Ascending aorta (tissue), 2 donors: Measurements from ENCODE around the gene DDX6. TPM values are rescaled to one million over a fixed set of nuclear protein-coding genes. Genes with fewer than 3 reads are reported as not detected.
"Not testable (repeated sequence)": the region's sequence is repeated elsewhere in the genome, so short reads cannot be mapped to it uniquely, and the experiment has no call there.

Experiments
- DNase-seq, 2 donors: peaks; one replicate each; pipeline ENCODE4 v3.0.0-alpha.2; 2019; ENCODE audit warnings: low spot score in 2 of 2
- H3K27ac ChIP-seq, 2 donors: fragments of 200-600 bp; sonication (generic); one replicate each; pipeline ENCODE4 v1.5.1; 2016 to 2017; ENCODE audit warnings: mild to moderate bottlenecking in 1 of 2
- H3K27me3 ChIP-seq: fragments of 200-600 bp; sonication (generic); one replicate; pipeline ENCODE4 v1.5.1; 2017
- H3K36me3 ChIP-seq, 2 donors: fragments of 200-600 bp; sonication (generic); one replicate each; pipeline ENCODE4 v1.5.1; 2016
- H3K4me1 ChIP-seq, 2 donors: fragments of 200-600 bp; sonication (generic); one replicate each; pipeline ENCODE4 v1.5.1; 2016 to 2017; ENCODE audit warnings: mild to moderate bottlenecking in 1 of 2
- H3K4me3 ChIP-seq, 2 donors: fragments of 200-600 bp; sonication (generic); one replicate each; pipeline ENCODE4 v1.5.1; 2016 to 2017; ENCODE audit warnings: mild to moderate bottlenecking in 1 of 2
- H3K9me3 ChIP-seq, 2 donors: fragments of 200-600 bp; sonication (generic); one replicate each; pipeline ENCODE4 v1.5.1; 2016
- intact Hi-C: fragments of 100-400 bp; cut with DNase I; formaldehyde crosslinking; loops from one replicate; pipeline ENCODE4 v1.15.1; 2023
- total RNA-seq: library from RNA; depleted of rRNA; stranded (reverse); fragments of >200 nt; gene quantifications from one replicate; pipeline ENCODE4 v1.1.0, GENCODE V29; 2016
- TF ChIP-seq, protein P1 (sequence below), 3 experiments: fragments of 200-600 bp in 2 of 3; fragments of 450-650 bp in 1 of 3; sonication (generic) in 2 of 3; IDR thresholded peaks; one replicate each; pipeline ENCODE4 v1.5.1; 2016 to 2019; ENCODE audit warnings: antibody characterized with exemption in 3 of 3, mild to moderate bottlenecking in 1 of 3, moderate library complexity in 1 of 3

Gene DDX6
- total RNA-seq, 1 donor from 2014 or later: 25.9 TPM

DNA sequence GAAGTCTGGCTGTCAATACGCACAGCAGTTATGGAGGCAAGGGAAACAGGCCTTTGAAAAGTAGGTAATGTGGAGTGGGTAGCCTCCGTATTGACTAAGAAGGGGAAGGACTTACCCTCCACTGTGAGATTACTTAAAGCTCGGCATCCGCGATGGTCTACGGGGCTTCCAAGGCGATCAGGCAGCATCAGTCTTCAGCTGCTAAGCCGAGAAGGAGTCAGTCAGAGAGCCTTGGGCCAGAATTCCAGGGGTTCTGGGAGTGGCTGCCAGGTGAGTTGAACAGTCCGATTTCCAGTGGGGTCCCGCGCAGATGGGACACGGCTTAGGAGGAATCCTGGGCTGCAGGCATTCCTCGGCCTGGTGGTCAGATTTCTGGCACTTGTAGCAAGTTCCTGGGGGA, 70.9 kb downstream of the DDX6 start:
- H3K36me3 ChIP-seq, intact Hi-C loops, H3K27me3 ChIP-seq, DNase-seq, H3K9me3 ChIP-seq, H3K4me3 ChIP-seq, H3K4me1 ChIP-seq, H3K27ac ChIP-seq: not testable (repeated sequence)

DNA sequence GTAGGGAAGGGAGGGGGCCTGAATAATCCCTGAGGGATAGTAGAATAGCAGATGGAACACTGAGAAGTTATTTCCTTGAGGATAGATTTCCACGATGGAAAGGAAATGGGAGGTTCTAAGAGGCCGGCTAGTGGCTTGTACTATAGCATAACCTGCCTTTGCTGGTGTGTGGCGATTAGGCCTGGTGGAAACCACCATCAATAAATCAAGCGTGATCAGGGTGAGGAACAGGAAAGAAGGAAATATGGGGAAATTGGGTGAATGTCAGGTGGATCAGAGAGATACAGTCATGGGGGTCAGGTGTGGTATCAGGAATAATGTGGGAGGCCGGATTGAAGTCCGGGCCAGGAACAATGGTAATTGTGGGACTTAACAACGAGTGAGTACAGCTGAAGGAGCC, 72.4 kb downstream of the DDX6 start:
- H3K27ac ChIP-seq, H3K36me3 ChIP-seq, H3K27me3 ChIP-seq, H3K4me1 ChIP-seq, DNase-seq, H3K4me3 ChIP-seq, H3K9me3 ChIP-seq, intact Hi-C loops: not testable (repeated sequence)

DNA sequence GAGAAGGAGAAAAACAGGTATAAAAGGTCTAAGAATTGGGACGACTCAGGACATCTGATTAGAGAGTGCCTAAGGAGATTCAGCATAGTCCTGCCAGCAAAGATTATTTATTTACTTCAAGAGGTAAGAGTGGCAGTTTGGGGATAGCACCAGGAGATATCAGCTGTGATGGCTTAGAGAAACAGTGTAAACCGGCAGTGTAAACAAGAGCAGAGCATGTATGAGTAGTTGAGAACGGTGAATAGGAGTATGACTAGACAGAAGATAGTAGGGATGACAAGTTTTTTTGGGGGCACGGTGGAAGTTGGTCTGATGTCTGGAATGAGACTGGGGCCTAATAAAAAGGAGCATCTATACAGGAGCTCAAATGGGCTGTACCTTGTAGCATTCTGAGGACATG, 73.2 kb downstream of the DDX6 start:
- H3K27me3 ChIP-seq, H3K27ac ChIP-seq, H3K36me3 ChIP-seq, DNase-seq, H3K4me1 ChIP-seq, H3K9me3 ChIP-seq, intact Hi-C loops, H3K4me3 ChIP-seq: not testable (repeated sequence)

DNA sequence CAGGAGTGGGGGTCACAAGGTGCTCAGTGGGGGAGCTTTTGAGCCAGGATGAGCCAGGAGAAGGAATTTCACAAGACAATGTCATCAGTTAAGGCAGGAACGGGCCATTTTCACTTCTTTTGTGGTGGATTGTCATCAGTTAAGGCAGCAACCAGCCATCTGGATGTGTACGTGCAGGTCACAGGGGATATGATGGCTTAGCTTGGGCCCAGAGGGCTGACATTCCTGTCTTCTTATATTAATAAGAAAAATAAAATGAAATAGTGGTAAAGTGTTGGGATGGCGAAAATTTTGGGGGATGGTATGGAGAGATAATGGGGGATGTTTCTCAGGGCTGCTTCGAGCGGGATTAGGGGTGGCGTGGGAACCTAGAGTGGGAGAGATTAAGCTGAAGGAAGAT, 73.7 kb downstream of the DDX6 start:
- H3K9me3 ChIP-seq, H3K27ac ChIP-seq, H3K27me3 ChIP-seq, H3K4me3 ChIP-seq, H3K36me3 ChIP-seq, DNase-seq, H3K4me1 ChIP-seq, intact Hi-C loops: not testable (repeated sequence)

DNA sequence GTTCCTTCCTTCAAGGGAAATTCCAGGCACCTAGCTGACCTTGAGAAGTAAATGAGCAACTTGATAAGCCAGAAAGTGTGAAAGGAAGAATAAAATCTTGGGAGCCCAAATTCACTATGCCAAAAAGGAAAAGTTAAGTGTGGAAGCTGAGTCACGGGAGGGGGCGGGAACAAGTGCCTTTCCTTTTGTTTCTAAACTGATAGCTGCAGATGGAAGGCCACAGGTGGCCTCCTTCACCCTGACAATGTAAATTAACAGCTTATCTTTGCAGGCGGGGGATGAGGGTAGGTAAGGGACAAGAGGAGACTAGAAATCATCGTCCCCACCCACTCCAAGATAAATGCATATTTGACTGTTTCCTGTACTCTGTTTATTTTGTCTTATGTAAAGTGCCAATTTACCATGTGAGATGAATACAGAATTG, 75.1 kb downstream of the DDX6 start:
- Histone ChIP-seq H3K27ac (peak overlapping the region; percentile 15 to 71), H3K9me3 (no peaks in the 10 kb centered on the region), H3K4me3 (no peak overlapping the region), H3K27me3 (no peaks in the 10 kb centered on the region), H3K36me3 (no peaks in the 10 kb centered on the region), H3K4me1 (no peaks in the 10 kb centered on the region)
- intact Hi-C loops: no loop called here
- DNase-seq: no peak
- TF ChIP-seq, protein P1, sequence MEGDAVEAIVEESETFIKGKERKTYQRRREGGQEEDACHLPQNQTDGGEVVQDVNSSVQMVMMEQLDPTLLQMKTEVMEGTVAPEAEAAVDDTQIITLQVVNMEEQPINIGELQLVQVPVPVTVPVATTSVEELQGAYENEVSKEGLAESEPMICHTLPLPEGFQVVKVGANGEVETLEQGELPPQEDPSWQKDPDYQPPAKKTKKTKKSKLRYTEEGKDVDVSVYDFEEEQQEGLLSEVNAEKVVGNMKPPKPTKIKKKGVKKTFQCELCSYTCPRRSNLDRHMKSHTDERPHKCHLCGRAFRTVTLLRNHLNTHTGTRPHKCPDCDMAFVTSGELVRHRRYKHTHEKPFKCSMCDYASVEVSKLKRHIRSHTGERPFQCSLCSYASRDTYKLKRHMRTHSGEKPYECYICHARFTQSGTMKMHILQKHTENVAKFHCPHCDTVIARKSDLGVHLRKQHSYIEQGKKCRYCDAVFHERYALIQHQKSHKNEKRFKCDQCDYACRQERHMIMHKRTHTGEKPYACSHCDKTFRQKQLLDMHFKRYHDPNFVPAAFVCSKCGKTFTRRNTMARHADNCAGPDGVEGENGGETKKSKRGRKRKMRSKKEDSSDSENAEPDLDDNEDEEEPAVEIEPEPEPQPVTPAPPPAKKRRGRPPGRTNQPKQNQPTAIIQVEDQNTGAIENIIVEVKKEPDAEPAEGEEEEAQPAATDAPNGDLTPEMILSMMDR (IDR thresholded peaks at IDR 0.05): no peak

DNA sequence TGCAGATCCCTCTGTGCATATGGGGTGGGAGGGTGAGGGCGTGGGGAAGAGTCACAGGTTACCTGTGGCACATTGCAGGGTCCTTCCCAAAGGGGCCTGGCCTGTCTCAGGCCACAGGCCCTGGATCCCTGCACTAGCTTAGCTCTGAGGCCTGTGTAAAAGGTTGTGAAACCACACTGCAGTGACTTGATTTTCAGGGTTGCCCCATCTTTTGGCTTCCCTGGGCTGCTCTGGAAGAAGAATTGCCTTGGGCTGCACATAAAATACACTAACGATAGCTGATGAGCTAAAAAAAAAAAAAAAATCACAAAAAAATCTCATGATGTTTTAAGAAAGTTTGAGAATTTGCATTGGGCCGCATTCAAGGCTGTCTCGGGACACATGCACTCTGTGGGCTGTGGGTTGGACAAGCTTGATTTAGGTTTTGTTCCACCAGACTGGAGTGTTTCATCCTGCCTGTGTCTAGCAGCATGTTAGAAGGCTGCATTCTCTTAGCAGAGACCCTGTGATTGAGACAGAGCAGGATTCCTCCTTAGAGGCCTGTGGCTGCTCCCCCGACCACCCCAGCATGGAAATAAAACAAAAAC, 75.6 kb downstream of the DDX6 start:
- Histone ChIP-seq H3K4me3 (no peak overlapping the region), H3K27ac (peak overlapping the region; percentile 15 to 71), H3K27me3 (no peaks in the 10 kb centered on the region), H3K4me1 (no peaks in the 10 kb centered on the region), H3K9me3 (no peaks in the 10 kb centered on the region), H3K36me3 (no peaks in the 10 kb centered on the region)
- TF ChIP-seq, protein P1 (IDR thresholded peaks at IDR 0.05): no peak
- intact Hi-C loops: no loop called here
- DNase-seq: no peak

DNA sequence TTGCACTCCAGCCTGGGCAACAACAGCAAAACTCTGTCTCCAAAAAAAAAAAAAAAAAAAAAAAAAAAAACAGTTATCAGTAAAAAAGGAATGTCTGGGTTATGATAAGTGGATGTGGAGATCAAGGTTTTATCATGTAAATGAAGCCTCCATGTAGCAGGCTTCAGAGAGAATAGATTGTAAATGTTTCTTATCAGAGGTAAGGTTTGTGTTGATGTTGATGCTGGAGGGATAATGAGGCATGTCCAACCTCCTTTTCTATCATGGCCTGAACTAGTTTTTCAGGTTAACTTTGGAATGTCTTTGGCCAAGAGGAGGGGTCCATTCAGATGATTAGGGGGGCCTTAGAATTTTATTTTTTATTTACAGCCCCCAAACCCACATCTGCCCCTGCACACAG, 76.1 kb downstream of the DDX6 start:
- no peaks in the 10 kb centered on the region for H3K36me3 ChIP-seq
- no peak overlapping the region for H3K27ac ChIP-seq
- DNase-seq: no peak
- H3K27me3 ChIP-seq: no peaks in the 10 kb centered on the region
- no peaks in the 10 kb centered on the region for H3K4me1 ChIP-seq
- intact Hi-C loops: no loop called here
- TF ChIP-seq, protein P1 (IDR thresholded peaks at IDR 0.05): no peak
- no peaks in the 10 kb centered on the region for H3K9me3 ChIP-seq
- no peak overlapping the region for H3K4me3 ChIP-seq

DNA sequence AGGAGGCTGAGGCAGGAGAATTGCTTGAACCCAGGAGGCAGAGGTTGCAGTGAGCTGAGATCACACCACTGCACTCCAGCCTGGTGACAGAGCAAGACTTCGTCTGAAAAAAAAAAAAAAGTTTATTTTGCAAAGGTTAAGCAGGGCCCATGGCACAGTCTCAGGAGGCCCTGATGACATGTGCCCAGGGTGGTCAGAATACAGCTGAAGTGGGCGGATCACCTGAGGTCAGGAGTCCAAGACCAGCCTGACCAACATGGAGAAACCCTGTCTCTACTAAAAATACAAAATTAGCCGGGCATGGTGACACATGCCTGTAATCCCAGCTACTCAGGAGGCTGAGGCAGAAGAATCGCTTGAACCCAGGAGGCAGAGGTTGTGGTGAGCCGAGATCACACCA, 76.5 kb downstream of the DDX6 start:
- DNase-seq, H3K27me3 ChIP-seq, H3K4me1 ChIP-seq, H3K36me3 ChIP-seq, H3K27ac ChIP-seq, intact Hi-C loops, H3K4me3 ChIP-seq, H3K9me3 ChIP-seq: not testable (repeated sequence)
